Mesodermal cell (in vitro differentiated cells): ENCODE results near the gene MKLN1.

Source experiments
- H3K27ac ChIP-seq: 2 replicates; pipeline ENCODE4 v1.7.0; 2013; ENCODE audit warnings: mild to moderate bottlenecking, low read depth, low read length, moderate library complexity; ENCODE audit not compliant: severe bottlenecking
- H3K36me3 ChIP-seq: 2 replicates; pipeline ENCODE4 v1.7.1; 2013; ENCODE audit warnings: mild to moderate bottlenecking, low read length, moderate library complexity; ENCODE audit not compliant: control insufficient read depth, insufficient read depth
- H3K4me1 ChIP-seq: one replicate; pipeline ENCODE4 v1.7.1; 2013; ENCODE audit warnings: mild to moderate bottlenecking, low read length; ENCODE audit not compliant: insufficient read depth, control insufficient read depth, poor library complexity, severe bottlenecking
- H3K4me3 ChIP-seq: 2 replicates; pipeline ENCODE4 v1.7.0; 2013; ENCODE audit warnings: low read length, control low read depth, mild to moderate bottlenecking; ENCODE audit not compliant: insufficient read depth, poor library complexity, severe bottlenecking; ENCODE audit errors: extremely low read depth
- H3K9me3 ChIP-seq: 2 replicates; pipeline ENCODE4 v1.7.1; 2013; ENCODE audit warnings: mild to moderate bottlenecking, low read length, moderate library complexity; ENCODE audit not compliant: control insufficient read depth
- WGBS, 2 experiments: methylation state at CpG; one replicate each; pipeline ENCODE4 v1.1.5; 2013; ENCODE audit warnings: missing lambda C conversion rate in 2 of 2; ENCODE audit not compliant: insufficient coverage in 2 of 2; 5-methylcytosine and 5-hydroxymethylcytosine counted together

MKLN1 gene

DNA sequence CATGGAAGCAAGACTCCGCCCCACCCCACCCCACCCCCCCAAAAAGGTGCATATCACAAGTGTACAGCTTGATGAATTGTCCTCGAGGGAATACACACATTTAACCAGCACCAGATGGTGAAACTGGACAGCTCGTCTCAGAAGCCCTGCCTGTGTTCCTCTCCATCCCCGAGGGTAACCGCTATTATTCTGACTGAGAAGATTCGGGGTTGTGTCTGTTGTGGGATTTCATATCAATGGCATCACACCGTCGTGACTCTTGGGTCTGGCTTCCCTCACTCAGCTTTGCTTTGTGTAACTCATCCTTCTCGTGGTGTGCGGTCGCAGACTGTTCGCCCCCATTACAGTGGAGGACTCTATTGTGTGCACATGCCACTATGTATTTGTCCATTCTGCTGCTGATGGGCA, 209.9 kb downstream of the MKLN1 start:
- no peaks in the 10 kb centered on the region for H3K9me3 ChIP-seq
- peaks cover 60% of the 10 kb centered on the region for H3K36me3 ChIP-seq
- peaks cover 46% of the 10 kb centered on the region for H3K4me1 ChIP-seq
- H3K27ac ChIP-seq: peak overlapping the region; percentile 1
- H3K4me3 ChIP-seq: no peak overlapping the region
- 91 to 97% methylated on average over 9 to 11 of the region's 12 CpGs for WGBS, 2 experiments

DNA sequence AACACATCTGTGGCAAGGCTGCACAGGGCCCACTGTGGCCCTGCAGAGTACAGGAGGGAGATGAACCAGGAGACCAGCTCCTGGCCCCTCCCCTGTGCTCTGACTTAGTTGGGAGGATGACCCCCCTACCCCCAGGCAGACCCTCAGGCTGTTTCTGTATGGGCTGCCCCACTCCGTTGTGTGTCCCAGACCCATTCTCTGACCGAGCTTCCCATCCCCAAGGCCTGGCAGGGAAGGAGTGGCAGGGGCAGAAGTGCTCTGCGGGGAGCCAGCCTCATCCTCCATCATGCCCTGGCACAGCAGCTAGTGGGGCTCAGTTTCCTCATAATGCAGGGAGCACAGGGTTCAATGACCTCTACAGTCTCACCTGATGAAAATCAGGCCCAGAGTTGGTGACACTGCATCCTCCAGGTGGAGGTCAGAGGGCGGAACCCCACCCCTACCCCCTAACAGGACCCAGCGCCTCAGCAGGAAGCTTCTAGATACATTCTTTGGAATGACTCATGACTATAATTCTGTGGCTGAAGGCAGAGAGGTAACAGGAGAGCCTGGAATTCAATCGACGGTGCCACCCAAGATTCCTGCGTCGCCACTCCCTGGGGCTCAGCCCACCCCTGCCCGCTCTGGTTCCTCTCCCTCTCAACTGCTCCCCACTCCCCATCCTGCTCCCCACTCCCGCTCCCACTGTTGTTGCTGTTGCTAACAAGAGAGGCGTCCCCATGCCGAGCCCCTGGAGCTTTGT, 210.6 kb downstream of the MKLN1 start:
- Histone ChIP-seq H3K4me1 (peaks cover 50% of the 10 kb centered on the region), H3K4me3 (no peak overlapping the region), H3K36me3 (peaks cover 62% of the 10 kb centered on the region), H3K27ac (peak overlapping the region; percentile 59), H3K9me3 (no peaks in the 10 kb centered on the region)
- 90 to 92% methylated on average over 5 to 11 of the region's 13 CpGs for WGBS, 2 experiments

DNA sequence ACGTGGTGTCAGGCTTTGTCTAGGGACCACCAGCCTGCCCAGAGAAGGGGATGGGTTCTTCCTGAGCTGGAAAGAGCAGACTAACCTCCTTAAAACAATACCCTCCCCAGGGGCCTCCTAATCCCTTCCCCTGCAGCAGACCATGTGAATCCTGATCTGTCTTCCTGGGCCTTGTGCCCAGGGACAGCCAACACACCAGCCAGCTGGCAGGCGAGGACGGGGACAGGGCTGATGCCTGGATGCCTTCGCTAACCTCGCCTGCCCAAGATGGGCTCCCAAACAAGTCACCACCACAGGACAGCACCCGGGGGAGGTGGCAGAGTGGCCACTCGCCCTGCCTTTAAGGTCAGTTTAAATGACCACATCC, 211.1 kb downstream of the MKLN1 start:
- Histone ChIP-seq H3K27ac (peak overlapping the region; percentile 59), H3K9me3 (no peaks in the 10 kb centered on the region), H3K36me3 (peaks cover 67% of the 10 kb centered on the region), H3K4me3 (no peak overlapping the region), H3K4me1 (peaks cover 52% of the 10 kb centered on the region)
- WGBS, 2 experiments: 85 to 89% methylated on average over 4 to 7 of the region's 7 CpGs

DNA sequence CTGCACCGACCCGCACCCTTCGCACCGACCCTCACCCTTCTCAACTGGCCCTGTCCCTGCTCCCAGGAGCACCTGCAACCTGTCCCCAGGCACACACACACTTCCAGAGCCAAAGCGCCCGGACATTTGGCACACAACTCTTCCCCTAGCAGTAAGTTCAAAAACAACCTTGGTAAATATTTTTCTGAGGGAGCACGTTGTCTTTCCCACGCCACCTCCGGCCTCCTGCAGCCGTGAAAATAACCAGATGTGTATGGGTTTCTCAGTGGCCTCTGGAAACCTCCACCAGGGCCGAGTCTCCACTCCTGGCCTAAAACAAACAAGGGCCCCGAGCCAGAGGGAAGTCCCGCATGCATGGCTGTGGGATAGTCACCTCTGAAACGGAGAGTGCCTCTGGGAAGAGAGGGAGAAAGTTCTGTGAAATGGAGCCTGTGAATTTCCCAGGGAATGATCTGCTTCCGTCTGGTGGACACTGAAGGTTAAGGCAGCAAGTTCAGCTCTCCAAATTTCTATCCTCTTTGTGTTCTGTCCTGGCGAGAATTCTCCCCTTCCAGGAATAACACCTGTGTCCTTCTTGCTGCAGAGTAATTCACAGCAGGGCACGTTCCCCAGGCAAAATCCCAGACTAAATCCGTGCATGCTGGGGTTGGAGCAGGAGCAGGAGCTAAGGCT, 213.0 kb downstream of the MKLN1 start:
- Histone ChIP-seq H3K36me3 (peaks cover 53% of the 10 kb centered on the region), H3K27ac (peak overlapping the region; percentile 43), H3K4me1 (peaks cover 64% of the 10 kb centered on the region), H3K9me3 (no peaks in the 10 kb centered on the region), H3K4me3 (no peak overlapping the region)
- 79 to 80% methylated on average over 12 to 14 of the region's 18 CpGs for WGBS, 2 experiments

DNA sequence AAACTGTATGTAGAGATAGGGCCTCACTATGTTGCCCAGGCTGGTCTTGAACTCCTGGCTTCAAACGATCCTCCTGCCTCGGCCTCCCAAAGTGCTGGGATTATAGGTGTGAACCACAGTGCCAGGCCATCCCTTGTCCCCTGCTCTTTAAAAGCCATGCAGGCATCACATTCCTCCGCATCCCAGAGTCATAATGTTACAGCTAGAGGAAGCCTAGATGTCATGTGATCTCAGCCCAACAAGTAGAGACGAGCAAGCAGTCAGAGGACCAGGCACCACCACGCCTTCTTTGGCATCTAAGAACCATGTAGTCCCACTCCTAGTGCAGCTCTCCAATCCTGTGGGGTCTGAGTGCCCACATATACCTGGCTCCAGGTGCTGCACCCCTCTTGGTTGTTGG, 215.6 kb downstream of the MKLN1 start:
- no peak overlapping the region for H3K27ac ChIP-seq
- WGBS, 2 experiments: 94% methylated on average over 4 to 5 of the region's 5 CpGs
- H3K9me3 ChIP-seq: no peaks in the 10 kb centered on the region
- H3K4me1 ChIP-seq: peaks cover 73% of the 10 kb centered on the region
- peaks cover 50% of the 10 kb centered on the region for H3K36me3 ChIP-seq
- no peak overlapping the region for H3K4me3 ChIP-seq

DNA sequence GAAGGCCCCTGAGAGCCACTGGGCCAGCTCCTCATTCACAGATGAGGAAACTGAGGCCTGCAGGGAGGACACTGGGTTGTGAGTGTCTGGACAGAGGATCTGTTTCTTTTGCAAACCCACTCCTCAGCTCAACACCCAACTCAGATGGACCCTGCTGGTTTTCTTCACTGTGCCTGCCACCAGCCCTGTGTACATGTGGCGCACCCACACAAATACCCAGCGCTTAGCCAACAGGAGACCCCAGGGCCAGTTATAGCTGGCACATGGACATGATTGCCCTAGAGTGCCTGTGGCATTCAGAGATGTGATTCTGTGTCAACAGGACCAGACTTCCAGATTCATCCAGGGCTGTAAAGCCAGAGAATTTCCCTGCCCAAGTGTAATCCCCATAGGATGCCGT, 216.3 kb downstream of the MKLN1 start:
- WGBS, 2 experiments: 100% methylated on average over 2 to 3 of the region's 3 CpGs
- Histone ChIP-seq H3K4me1 (peaks cover 66% of the 10 kb centered on the region), H3K9me3 (no peaks in the 10 kb centered on the region), H3K27ac (no peak overlapping the region), H3K4me3 (no peak overlapping the region), H3K36me3 (peaks cover 55% of the 10 kb centered on the region)

DNA sequence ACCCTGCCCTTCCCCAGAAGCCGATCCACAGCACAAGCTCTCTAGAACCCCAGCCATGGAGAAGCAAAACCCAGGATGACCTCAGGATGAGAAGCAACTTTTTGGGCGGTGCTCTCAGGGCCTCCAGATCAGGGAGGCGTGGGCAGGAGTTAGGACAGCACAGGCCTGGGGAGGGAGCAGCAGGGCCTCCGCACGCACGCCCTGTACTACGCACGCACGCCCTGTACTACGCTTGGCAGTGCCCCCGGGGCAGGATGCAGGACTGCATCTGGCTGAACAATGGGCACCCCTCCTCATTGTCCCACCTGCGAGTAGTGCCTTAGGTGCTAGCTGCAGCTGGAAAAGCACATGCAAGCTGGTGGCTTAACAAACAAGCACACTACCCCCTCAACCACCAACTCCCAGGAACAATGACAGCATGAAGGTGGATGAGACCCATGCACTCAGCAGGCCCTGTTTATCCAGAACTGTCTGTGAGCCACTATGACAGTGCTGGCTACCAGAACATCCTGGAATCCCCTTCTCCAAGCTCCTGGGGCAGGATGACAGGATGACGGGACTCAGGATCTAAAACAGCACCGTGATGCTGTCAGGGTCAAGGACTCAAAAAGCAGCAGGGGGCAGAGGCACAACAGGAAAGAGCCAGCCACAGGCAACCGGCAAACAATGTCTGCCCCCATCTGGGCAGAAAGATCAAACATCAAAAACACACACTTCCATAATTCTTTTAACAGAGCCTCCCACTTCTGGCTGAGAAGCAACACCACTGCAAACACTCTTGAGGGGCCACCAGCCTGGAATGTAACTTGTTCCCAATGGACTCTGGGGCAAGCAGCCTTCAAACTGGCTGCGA, 217.0 kb downstream of the MKLN1 start:
- H3K9me3 ChIP-seq: no peaks in the 10 kb centered on the region
- H3K36me3 ChIP-seq: peaks cover 60% of the 10 kb centered on the region
- WGBS, 2 experiments: 65 to 78% methylated on average over 8 to 15 of the region's 16 CpGs
- peak overlapping the region; percentile 67 for H3K27ac ChIP-seq
- peaks cover 59% of the 10 kb centered on the region for H3K4me1 ChIP-seq
- no peak overlapping the region for H3K4me3 ChIP-seq

DNA sequence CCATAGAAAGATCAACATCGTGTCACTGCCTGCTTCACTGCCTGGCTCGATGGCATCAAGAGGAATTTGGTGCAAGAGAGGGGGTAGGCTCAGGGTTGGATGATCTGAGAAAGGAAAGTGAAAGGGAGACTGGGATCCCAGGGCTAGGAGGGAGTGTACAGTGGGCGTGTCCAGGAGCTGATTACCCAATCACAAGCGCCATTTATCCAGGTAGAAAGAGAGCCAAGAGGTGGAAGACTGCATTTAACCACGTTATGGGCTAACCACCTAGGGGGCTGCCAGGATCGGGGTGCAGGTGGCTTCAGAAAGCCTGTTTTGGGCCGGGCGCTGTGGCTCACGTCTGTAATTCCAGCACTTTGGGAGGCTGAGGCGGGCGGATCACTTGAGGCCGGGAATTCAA, 218.4 kb downstream of the MKLN1 start:
- H3K36me3 ChIP-seq: peaks cover 64% of the 10 kb centered on the region
- H3K4me1 ChIP-seq: peaks cover 45% of the 10 kb centered on the region
- H3K4me3 ChIP-seq: no peak overlapping the region
- no peak overlapping the region for H3K27ac ChIP-seq
- H3K9me3 ChIP-seq: no peaks in the 10 kb centered on the region
- 84 to 90% methylated on average over 11 to 12 of the region's 12 CpGs for WGBS, 2 experiments
